Measurements from ENCODE around the gene ADAM12.
"Not testable (repeated sequence)": the region's sequence is repeated elsewhere in the genome, so short reads cannot be mapped to it uniquely, and the experiment has no call there.

The ADAM12 gene

GRCh38 chr10:126259760-126260479 lies 128.4 kb downstream of the ADAM12 start:
- no peak for DNase-seq

GRCh38 chr10:126256864-126257263 lies 131.4 kb downstream of the ADAM12 start:
- no peak for DNase-seq

- DNase-seq = no peak
These were observed 133.0 kb downstream of the ADAM12 start for GRCh38 chr10:126255313-126255712.

GRCh38 chr10:126253611-126253998 lies 134.7 kb downstream of the ADAM12 start:
- DNase-seq = no peak

GRCh38 chr10:126252884-126253610 lies 135.2 kb downstream of the ADAM12 start:
- no peak for DNase-seq

GRCh38 chr10:126251778-126252407 lies 136.4 kb downstream of the ADAM12 start:
- no peak for DNase-seq

- DNase-seq = no peak
These were observed 137.6 kb downstream of the ADAM12 start for GRCh38 chr10:126250527-126251310.

- DNase-seq = no peak
These were observed 138.2 kb downstream of the ADAM12 start for GRCh38 chr10:126250045-126250444.

- no peak for DNase-seq
These were observed 140.8 kb downstream of the ADAM12 start for GRCh38 chr10:126247446-126247975.

GRCh38 chr10:126246396-126246795 lies 141.9 kb downstream of the ADAM12 start:
- not testable (repeated sequence) for DNase-seq

- DNase-seq = no peak
These were observed 142.8 kb downstream of the ADAM12 start for GRCh38 chr10:126245501-126245900.

GRCh38 chr10:126243971-126244370 lies 144.3 kb downstream of the ADAM12 start:
- no peak for DNase-seq

- DNase-seq = no peak
These were observed 145.0 kb downstream of the ADAM12 start for GRCh38 chr10:126243306-126243705.

- no peak for DNase-seq
These were observed 145.6 kb downstream of the ADAM12 start for GRCh38 chr10:126242397-126243260.

GRCh38 chr10:126240483-126240882 lies 147.8 kb downstream of the ADAM12 start:
- DNase-seq = no peak

GRCh38 chr10:126239844-126240243 lies 148.4 kb downstream of the ADAM12 start:
- no peak for DNase-seq

GRCh38 chr10:126235979-126236851 lies 152.1 kb downstream of the ADAM12 start:
- no peak for DNase-seq

GRCh38 chr10:126235091-126235978 lies 152.9 kb downstream of the ADAM12 start:
- DNase-seq = no peak

- DNase-seq = no peak
These were observed 153.6 kb downstream of the ADAM12 start for GRCh38 chr10:126234630-126235029.
